Fibroblast of pulmonary artery (primary cell): ENCODE results near the gene ZNF438.

Source experiments
- DNase-seq: peaks from one replicate; pipeline ENCODE4 v3.0.0-alpha.2; 2010; ENCODE audit warnings: low read depth
- H3K4me3 ChIP-seq: replicated peaks from 2 replicates; pipeline ENCODE4 v1.5.1; 2011; ENCODE audit warnings: low read depth, mild to moderate bottlenecking, control low read depth, low read length, moderate library complexity
- CTCF ChIP-seq: IDR thresholded peaks from 2 replicates; pipeline ENCODE4 v1.5.1; 2011; ENCODE audit warnings: mild to moderate bottlenecking, control low read depth, low read length, inconsistent platforms; ENCODE audit errors: missing control alignments

ZNF438 gene

DNA sequence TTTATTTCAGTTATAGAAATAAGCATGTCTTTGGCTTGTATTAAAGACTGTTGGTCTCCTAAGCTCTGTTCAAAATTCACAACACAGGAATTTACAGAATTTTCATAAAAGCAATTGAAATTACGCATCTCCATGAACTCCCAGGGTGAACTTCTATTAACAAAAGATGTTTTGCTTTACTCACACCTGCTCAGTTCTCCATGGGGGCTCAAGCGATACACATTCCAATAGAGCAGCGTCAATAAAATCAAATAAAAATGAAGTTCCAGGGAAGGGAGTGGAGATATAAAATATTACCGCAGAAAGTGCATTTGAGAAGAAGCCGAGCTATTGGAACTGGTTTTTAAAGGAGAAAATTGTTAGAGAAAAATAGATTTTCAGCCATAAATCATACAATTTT lies 41.5 kb upstream of the ZNF438 start:
- no peak overlapping the region for H3K4me3 ChIP-seq
- DNase-seq, result no peak
- TF ChIP-seq CTCF, result no peak

DNA sequence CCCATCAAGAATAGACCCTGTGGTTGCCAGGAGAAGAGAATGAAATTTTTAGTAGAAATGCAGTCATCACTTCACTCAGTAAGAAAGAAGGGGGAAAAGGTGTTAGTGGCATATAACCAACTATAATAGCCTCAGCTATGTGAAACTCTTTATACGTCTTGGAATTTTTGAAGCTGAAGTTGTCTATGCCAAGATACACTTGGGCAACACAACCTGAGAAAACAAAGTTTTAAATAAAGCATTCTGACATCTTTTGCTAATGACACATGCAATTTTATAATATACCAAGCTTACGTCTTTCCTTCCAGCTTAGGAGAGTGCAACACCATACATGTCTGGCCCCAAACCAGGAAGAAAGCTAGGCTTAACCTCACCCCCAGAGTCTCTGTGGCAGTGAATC lies 40.8 kb upstream of the ZNF438 start:
- no peak for TF ChIP-seq CTCF
- H3K4me3 ChIP-seq, result no peak overlapping the region
- DNase-seq, result no peak

- no peak for TF ChIP-seq CTCF
- DNase-seq, result peak; percentile 31
- no peak overlapping the region for H3K4me3 ChIP-seq
Observed at GRCh38 chr10:31071232-31072005, 39.8 kb upstream of the ZNF438 start.

DNA sequence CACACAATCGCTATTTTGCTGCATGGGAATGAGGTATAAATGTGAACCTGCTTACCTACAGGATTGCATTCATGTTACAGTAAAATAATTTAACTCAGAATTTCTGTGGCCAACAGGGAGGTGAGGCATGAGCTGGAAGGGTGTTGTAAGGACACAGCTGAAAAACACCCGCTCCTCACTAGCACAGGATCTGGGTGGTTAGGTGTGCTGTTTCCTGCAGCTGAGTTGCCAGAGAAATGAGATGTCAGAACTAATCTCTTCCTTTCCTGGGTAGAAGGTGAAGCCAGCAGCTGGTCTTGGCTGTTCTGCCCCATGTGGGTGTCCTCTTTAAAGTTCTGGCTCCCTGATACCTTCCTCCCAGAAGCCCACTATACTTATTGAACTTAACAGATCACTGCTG lies 39.0 kb upstream of the ZNF438 start:
- no peak overlapping the region for H3K4me3 ChIP-seq
- TF ChIP-seq CTCF, result no peak
- no peak for DNase-seq

DNA sequence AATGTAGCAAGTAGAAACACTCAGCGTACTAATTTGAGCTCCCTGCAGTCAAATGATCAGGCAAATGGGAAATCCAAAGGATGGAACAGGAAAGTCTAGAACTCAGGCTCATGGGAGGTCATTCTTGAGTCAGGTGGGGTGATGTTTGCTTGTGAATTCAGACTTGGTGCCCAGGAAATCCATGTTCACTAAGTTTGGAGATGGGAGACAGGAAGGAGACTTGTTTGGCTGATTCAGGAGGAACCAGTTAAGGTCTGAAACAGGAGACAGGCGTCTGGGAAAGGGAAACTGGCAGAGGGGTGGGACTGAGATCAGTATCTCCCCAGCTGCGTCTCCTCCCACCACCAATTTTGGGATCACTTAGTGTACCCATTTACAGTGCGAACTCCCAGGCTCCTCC lies 38.4 kb upstream of the ZNF438 start:
- H3K4me3 ChIP-seq, result no peak overlapping the region
- TF ChIP-seq CTCF, result no peak
- no peak for DNase-seq

- no peak for DNase-seq
- H3K4me3 ChIP-seq, result no peak overlapping the region
- no peak for TF ChIP-seq CTCF
Observed at GRCh38 chr10:31069411-31069810, 37.7 kb upstream of the ZNF438 start.

GRCh38 chr10:31064348-31064747 lies 32.7 kb upstream of the ZNF438 start:
- no peak for TF ChIP-seq CTCF
- H3K4me3 ChIP-seq, result no peak overlapping the region
- peak; percentile 57 for DNase-seq
